RWPE2 (cell line): ENCODE data around the gene VPS33B.

Experiments
- ATAC-seq: fragments of 200-7000 bp; cut with Tn5 transposase; 3 replicates; pipeline ENCODE4 v1.9.1; 2021; ENCODE audit warnings: low read depth
- DNase-seq: peaks from one replicate; pipeline ENCODE4 v3.0.0-alpha.2; 2020; ENCODE audit warnings: low spot score
- H3K27ac ChIP-seq: fragments of 450-650 bp; 2 replicates; pipeline ENCODE4 v1.5.1; 2017; ENCODE audit warnings: mild to moderate bottlenecking; ENCODE audit not compliant: poor library complexity, severe bottlenecking
- H3K27me3 ChIP-seq: fragments of 250-450 bp; sonication (Bioruptor Pico); 2 replicates; pipeline ENCODE4 v1.5.1; 2021; ENCODE audit warnings: mild to moderate bottlenecking, moderate library complexity; ENCODE audit not compliant: insufficient read depth, poor library complexity, severe bottlenecking
- H3K36me3 ChIP-seq: fragments of 250-450 bp; sonication (Bioruptor Pico); 2 replicates; pipeline ENCODE4 v1.5.1; 2020; ENCODE audit warnings: low read depth, mild to moderate bottlenecking, moderate library complexity
- H3K4me1 ChIP-seq: fragments of 250-450 bp; sonication (Bioruptor Pico); 2 replicates; pipeline ENCODE4 v1.5.1; 2021; ENCODE audit warnings: mild to moderate bottlenecking, moderate library complexity; ENCODE audit not compliant: insufficient read depth, poor library complexity, severe bottlenecking
- H3K4me3 ChIP-seq: fragments of 250-450 bp; sonication (Bioruptor Pico); 2 replicates; pipeline ENCODE4 v1.5.1; 2021; ENCODE audit warnings: mild to moderate bottlenecking, moderate library complexity; ENCODE audit not compliant: severe bottlenecking
- H3K9me3 ChIP-seq: fragments of 250-450 bp; sonication (Bioruptor Pico); 2 replicates; pipeline ENCODE4 v1.5.1; 2021; ENCODE audit warnings: mild to moderate bottlenecking, moderate library complexity; ENCODE audit not compliant: severe bottlenecking
- CTCF ChIP-seq: fragments of 450-650 bp; IDR thresholded peaks from one replicate; pipeline ENCODE4 v1.5.1; 2017; ENCODE audit warnings: mild to moderate bottlenecking, moderate library complexity; ENCODE audit not compliant: poor library complexity, severe bottlenecking

The VPS33B gene

GRCh38 chr15:90974216-90974615 is 48.2 kb downstream of the VPS33B start:
- ATAC-seq = no peak
- H3K27ac ChIP-seq = no peak overlapping the region
- no peaks in the 10 kb centered on the region for H3K27me3 ChIP-seq
- H3K36me3 ChIP-seq = peaks cover 98% of the 10 kb centered on the region
- no peaks in the 10 kb centered on the region for H3K4me1 ChIP-seq
- H3K9me3 ChIP-seq = no peaks in the 10 kb centered on the region
- DNase-seq = no peak
- no peak overlapping the region for H3K4me3 ChIP-seq
- no peak for TF ChIP-seq CTCF

GRCh38 chr15:90972133-90972532 is 50.3 kb downstream of the VPS33B start:
- H3K4me1 ChIP-seq = no peaks in the 10 kb centered on the region
- ATAC-seq (no peak), DNase-seq (no peak)
- peaks cover 98% of the 10 kb centered on the region for H3K36me3 ChIP-seq
- H3K27me3 ChIP-seq = no peaks in the 10 kb centered on the region
- H3K4me3 ChIP-seq = no peak overlapping the region
- H3K9me3 ChIP-seq = no peaks in the 10 kb centered on the region
- H3K27ac ChIP-seq = no peak overlapping the region
- TF ChIP-seq CTCF = no peak

GRCh38 chr15:90970274-90970673 is 52.1 kb downstream of the VPS33B start:
- H3K36me3 ChIP-seq = peaks cover 98% of the 10 kb centered on the region
- H3K27me3 ChIP-seq = no peaks in the 10 kb centered on the region
- no peak for DNase-seq
- H3K27ac ChIP-seq = no peak overlapping the region
- no peak overlapping the region for H3K4me3 ChIP-seq
- no peak for ATAC-seq
- no peaks in the 10 kb centered on the region for H3K9me3 ChIP-seq
- TF ChIP-seq CTCF = no peak
- no peaks in the 10 kb centered on the region for H3K4me1 ChIP-seq

GRCh38 chr15:90968434-90968833 is 54.0 kb downstream of the VPS33B start:
- H3K27ac ChIP-seq = no peak overlapping the region
- H3K36me3 ChIP-seq = peaks cover 98% of the 10 kb centered on the region
- no peak overlapping the region for H3K4me3 ChIP-seq
- no peaks in the 10 kb centered on the region for H3K27me3 ChIP-seq
- no peaks in the 10 kb centered on the region for H3K9me3 ChIP-seq
- DNase-seq (no peak), ATAC-seq (no peak)
- no peaks in the 10 kb centered on the region for H3K4me1 ChIP-seq
- no peak for TF ChIP-seq CTCF

GRCh38 chr15:90967206-90967605 is 55.2 kb downstream of the VPS33B start:
- H3K36me3 ChIP-seq = peaks cover 98% of the 10 kb centered on the region
- H3K27me3 ChIP-seq = no peaks in the 10 kb centered on the region
- TF ChIP-seq CTCF = no peak
- no peaks in the 10 kb centered on the region for H3K4me1 ChIP-seq
- DNase-seq = no peak
- peak; percentile 70 for ATAC-seq
- H3K9me3 ChIP-seq = no peaks in the 10 kb centered on the region
- H3K4me3 ChIP-seq = no peak overlapping the region
- no peak overlapping the region for H3K27ac ChIP-seq
